Loucy (cell line): Measurements from ENCODE around the gene IP6K3.

ENCODE experiments used
- H2AFZ ChIP-seq: fragments of 200-600 bp; sonication (generic); 2 replicates; pipeline ENCODE4 v1.6.0; 2016; ENCODE audit warnings: antibody characterized with exemption, mild to moderate bottlenecking, low read length, moderate library complexity
- H3F3A ChIP-seq: fragments of 200-600 bp; 2 replicates; pipeline ENCODE4 v1.6.0; 2016; ENCODE audit warnings: antibody characterized with exemption, low read depth, mild to moderate bottlenecking
- H3K27me3 ChIP-seq: fragments of 200-600 bp; sonication (generic); 2 replicates; pipeline ENCODE4 v1.6.1; 2014; ENCODE audit warnings: low read length, mild to moderate bottlenecking; ENCODE audit not compliant: insufficient read depth, poor library complexity, severe bottlenecking
- H3K36me3 ChIP-seq: fragments of 200-600 bp; sonication (generic); 2 replicates; pipeline ENCODE4 v1.6.1; 2016; ENCODE audit warnings: low read length; ENCODE audit not compliant: insufficient read depth
- H3K4me1 ChIP-seq: fragments of 200-600 bp; sonication (generic); 2 replicates; pipeline ENCODE4 v1.5.1; 2014; ENCODE audit warnings: low read length, mild to moderate bottlenecking; ENCODE audit not compliant: insufficient read depth, poor library complexity, severe bottlenecking
- H3K4me2 ChIP-seq: fragments of 200-600 bp; sonication (generic); 2 replicates; pipeline ENCODE4 v1.6.0; 2014; ENCODE audit warnings: antibody characterized with exemption, low read length, low read depth, mild to moderate bottlenecking; ENCODE audit not compliant: poor library complexity, severe bottlenecking
- H3K4me3 ChIP-seq: fragments of 200-600 bp; sonication (generic); 2 replicates; pipeline ENCODE4 v1.5.1; 2014; ENCODE audit warnings: low read length, mild to moderate bottlenecking, mixed read lengths; ENCODE audit not compliant: poor library complexity, severe bottlenecking
- H3K79me2 ChIP-seq: fragments of 200-600 bp; sonication (generic); 2 replicates; pipeline ENCODE4 v1.6.1; 2014; ENCODE audit warnings: low read length; ENCODE audit not compliant: insufficient read depth
- H3K9ac ChIP-seq: fragments of 200-600 bp; sonication (generic); 2 replicates; pipeline ENCODE4 v1.6.0; 2014; ENCODE audit warnings: mild to moderate bottlenecking, low read depth, low read length, moderate library complexity; ENCODE audit not compliant: poor library complexity, severe bottlenecking
- H3K9me2 ChIP-seq: fragments of 200-600 bp; sonication (generic); replicated peaks from 2 replicates; pipeline ENCODE4 v1.6.1; 2016; ENCODE audit warnings: low read depth, low read length, mixed read lengths
- H3K9me3 ChIP-seq: fragments of 200-600 bp; sonication (generic); 2 replicates; pipeline ENCODE4 v1.6.1; 2014; ENCODE audit warnings: mild to moderate bottlenecking, antibody characterized with exemption, low read length, low read depth; ENCODE audit not compliant: insufficient read depth
- H4K20me1 ChIP-seq: fragments of 200-600 bp; sonication (generic); 2 replicates; pipeline ENCODE4 v1.6.0; 2014; ENCODE audit warnings: antibody characterized with exemption, low read length, mild to moderate bottlenecking; ENCODE audit not compliant: insufficient read depth, poor library complexity, severe bottlenecking
- CTCF ChIP-seq: fragments of 200-600 bp; sonication (generic); conservative IDR thresholded peaks from 2 replicates; pipeline ENCODE4 v1.5.1; 2014; ENCODE audit warnings: mild to moderate bottlenecking, antibody characterized with exemption, low read length
- EZH2phosphoT487 ChIP-seq: fragments of 200-600 bp; IDR thresholded peaks from 2 replicates; pipeline ENCODE4 v1.6.1; 2018; ENCODE audit warnings: antibody characterized with exemption, mild to moderate bottlenecking, moderate library complexity, borderline replicate concordance

IP6K3 gene

GRCh38 chr6:33763483-33763882 lies 16.8 kb upstream of the IP6K3 start:
- Histone ChIP-seq H4K20me1 (no peaks in the 10 kb centered on the region), H3K4me3 (no peak overlapping the region), H3K9me2 (no peaks in the 10 kb centered on the region), H3K4me2 (no peak overlapping the region), H3K9ac (no peak overlapping the region), H3K36me3 (no peaks in the 10 kb centered on the region), H3K4me1 (peaks cover 22% of the 10 kb centered on the region), H3K27me3 (no peaks in the 10 kb centered on the region), H3K9me3 (no peaks in the 10 kb centered on the region), H3F3A (no peaks in the 10 kb centered on the region), H2AFZ (no peak overlapping the region), H3K79me2 (no peaks in the 10 kb centered on the region)
- TF ChIP-seq CTCF (no peak), EZH2phosphoT487 (no peak)

GRCh38 chr6:33762713-33763112 lies 16.0 kb upstream of the IP6K3 start:
- Histone ChIP-seq H2AFZ (no peak overlapping the region), H3K9ac (no peak overlapping the region), H3K9me3 (no peaks in the 10 kb centered on the region), H3F3A (no peaks in the 10 kb centered on the region), H3K4me3 (no peak overlapping the region), H3K27me3 (no peaks in the 10 kb centered on the region), H4K20me1 (no peaks in the 10 kb centered on the region), H3K4me1 (peaks cover 22% of the 10 kb centered on the region), H3K9me2 (no peaks in the 10 kb centered on the region), H3K79me2 (no peaks in the 10 kb centered on the region), H3K36me3 (no peaks in the 10 kb centered on the region), H3K4me2 (no peak overlapping the region)
- TF ChIP-seq CTCF (no peak), EZH2phosphoT487 (no peak)

GRCh38 chr6:33761922-33762629 lies 15.4 kb upstream of the IP6K3 start:
- Histone ChIP-seq H3K79me2 (no peaks in the 10 kb centered on the region), H3K4me1 (peaks cover 22% of the 10 kb centered on the region), H3K4me2 (no peak overlapping the region), H3K9me2 (no peaks in the 10 kb centered on the region), H3K9ac (peak overlapping the region; percentile 68), H4K20me1 (no peaks in the 10 kb centered on the region), H3F3A (no peaks in the 10 kb centered on the region), H3K27me3 (no peaks in the 10 kb centered on the region), H3K4me3 (no peak overlapping the region), H3K36me3 (no peaks in the 10 kb centered on the region), H2AFZ (0 out of 2 replicates have a peak overlapping the region, but pooled peaks have one; percentile 22), H3K9me3 (no peaks in the 10 kb centered on the region)
- TF ChIP-seq EZH2phosphoT487 (no peak), CTCF (peak; percentile 87)
